Stomach (tissue), 4 donors: ENCODE results near the gene ECE1.

Source experiments
- POLR2A ChIP-seq, 4 donors: fragments of 450-650 bp; IDR thresholded peaks; one replicate each; pipeline ENCODE4 v1.6.1; 2016; ENCODE audit warnings: antibody characterized with exemption in 4 of 4, control low read depth in 2 of 4, mild to moderate bottlenecking in 1 of 4, moderate library complexity in 1 of 4
- TF ChIP-seq, protein P1 (sequence below), 7 experiments: fragments of 450-650 bp in 4 of 7; fragments of 200-600 bp in 3 of 7; sonication (generic) in 3 of 7; IDR thresholded peaks; one replicate each; pipeline ENCODE4 v1.5.1; 2016 to 2019; ENCODE audit warnings: antibody characterized with exemption in 7 of 7, control low read depth in 2 of 7, mild to moderate bottlenecking in 1 of 7

DNA sequence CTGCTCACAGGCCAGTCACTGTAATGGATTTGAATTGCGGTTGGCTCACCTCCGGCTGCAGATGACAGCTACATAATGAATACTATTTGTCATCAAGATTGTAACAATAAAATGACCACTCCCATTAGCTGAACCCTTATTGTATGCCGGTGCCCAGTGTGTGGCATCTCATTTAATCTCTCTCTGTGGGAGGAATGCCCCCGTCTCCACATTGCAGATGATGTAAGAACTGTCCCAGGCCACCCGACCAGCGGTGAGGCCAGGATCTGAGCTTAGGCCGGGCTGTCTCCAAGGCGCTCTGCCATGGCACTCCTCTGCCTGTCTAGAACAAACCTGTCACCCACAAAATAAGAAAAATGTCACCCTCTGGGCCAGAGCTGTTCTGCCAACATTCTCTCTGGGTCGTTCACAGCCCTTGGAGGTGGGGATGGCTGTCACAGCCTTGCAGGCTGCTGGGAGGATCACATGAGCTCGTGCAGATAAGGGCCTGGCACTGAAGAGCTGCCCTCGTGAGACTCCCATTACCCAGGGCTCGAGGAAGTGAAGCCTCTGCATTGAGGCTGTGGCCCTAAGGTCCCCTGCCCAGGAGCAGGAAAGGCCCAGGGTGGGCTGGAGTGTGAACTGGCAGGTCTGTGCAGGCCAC is 52.7 kb downstream of the ECE1 start:
- no peak for TF ChIP-seq POLR2A (IDR thresholded peaks at IDR 0.05)
- TF ChIP-seq, protein P1, sequence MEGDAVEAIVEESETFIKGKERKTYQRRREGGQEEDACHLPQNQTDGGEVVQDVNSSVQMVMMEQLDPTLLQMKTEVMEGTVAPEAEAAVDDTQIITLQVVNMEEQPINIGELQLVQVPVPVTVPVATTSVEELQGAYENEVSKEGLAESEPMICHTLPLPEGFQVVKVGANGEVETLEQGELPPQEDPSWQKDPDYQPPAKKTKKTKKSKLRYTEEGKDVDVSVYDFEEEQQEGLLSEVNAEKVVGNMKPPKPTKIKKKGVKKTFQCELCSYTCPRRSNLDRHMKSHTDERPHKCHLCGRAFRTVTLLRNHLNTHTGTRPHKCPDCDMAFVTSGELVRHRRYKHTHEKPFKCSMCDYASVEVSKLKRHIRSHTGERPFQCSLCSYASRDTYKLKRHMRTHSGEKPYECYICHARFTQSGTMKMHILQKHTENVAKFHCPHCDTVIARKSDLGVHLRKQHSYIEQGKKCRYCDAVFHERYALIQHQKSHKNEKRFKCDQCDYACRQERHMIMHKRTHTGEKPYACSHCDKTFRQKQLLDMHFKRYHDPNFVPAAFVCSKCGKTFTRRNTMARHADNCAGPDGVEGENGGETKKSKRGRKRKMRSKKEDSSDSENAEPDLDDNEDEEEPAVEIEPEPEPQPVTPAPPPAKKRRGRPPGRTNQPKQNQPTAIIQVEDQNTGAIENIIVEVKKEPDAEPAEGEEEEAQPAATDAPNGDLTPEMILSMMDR (IDR thresholded peaks at IDR 0.05): no peak
